OCI-LY1 (cell line): ENCODE measurements around the gene MPPED2.

ENCODE experiments used
- H2AFZ ChIP-seq: fragments of 200-600 bp; sonication (generic), shearing (Covaris generic); 2 replicates; pipeline ENCODE4 v1.6.0; 2014; ENCODE audit warnings: antibody characterized with exemption, mild to moderate bottlenecking, low read length
- H3F3A ChIP-seq: fragments of 200-600 bp; sonication (generic), shearing (Covaris generic); 2 replicates; pipeline ENCODE4 v1.6.0; 2014; ENCODE audit warnings: mild to moderate bottlenecking, antibody characterized with exemption, low read length, moderate library complexity; ENCODE audit not compliant: insufficient read depth
- H3K27ac ChIP-seq: fragments of 200-600 bp; sonication (generic); 2 replicates; pipeline ENCODE4 v1.5.1; 2014; ENCODE audit warnings: low read length, mixed run types, mild to moderate bottlenecking, low read depth; ENCODE audit not compliant: poor library complexity, severe bottlenecking
- H3K27me3 ChIP-seq: fragments of 200-600 bp; sonication (generic); 2 replicates; pipeline ENCODE4 v1.6.0; 2014; ENCODE audit warnings: antibody characterized with exemption, mild to moderate bottlenecking, low read length, moderate library complexity; ENCODE audit not compliant: insufficient read depth
- H3K36me3 ChIP-seq: fragments of 200-600 bp; sonication (generic); 2 replicates; pipeline ENCODE4 v1.6.1; 2014; ENCODE audit warnings: mild to moderate bottlenecking, antibody characterized with exemption, low read length, moderate library complexity, mixed read lengths; ENCODE audit not compliant: insufficient read depth
- H3K4me1 ChIP-seq: fragments of 200-600 bp; sonication (generic); 2 replicates; pipeline ENCODE4 v1.5.1; 2014; ENCODE audit warnings: mild to moderate bottlenecking, low read length, moderate library complexity; ENCODE audit not compliant: insufficient read depth, severe bottlenecking
- H3K4me2 ChIP-seq: fragments of 200-600 bp; sonication (generic), shearing (Covaris generic); 2 replicates; pipeline ENCODE4 v1.6.1; 2014; ENCODE audit warnings: low read length
- H3K4me3 ChIP-seq: fragments of 200-600 bp; sonication (generic); 2 replicates; pipeline ENCODE4 v1.5.1; 2014; ENCODE audit warnings: low read length, low read depth, mild to moderate bottlenecking, mixed read lengths; ENCODE audit not compliant: poor library complexity, severe bottlenecking
- H3K79me2 ChIP-seq: fragments of 200-600 bp; shearing (Covaris generic); 2 replicates; pipeline ENCODE4 v1.6.1; 2016; ENCODE audit warnings: mixed run types, low read length, mixed read lengths; ENCODE audit not compliant: insufficient read depth
- H3K9ac ChIP-seq: fragments of 200-600 bp; sonication (generic), shearing (Covaris generic); 2 replicates; pipeline ENCODE4 v1.6.1; 2014; ENCODE audit warnings: mild to moderate bottlenecking, low read length, mixed read lengths
- H3K9me2 ChIP-seq: fragments of 200-600 bp; sonication (generic), shearing (Covaris generic); 2 replicates; pipeline ENCODE4 v1.6.1; 2014; ENCODE audit warnings: low read depth, mild to moderate bottlenecking, low read length, mixed read lengths
- H3K9me3 ChIP-seq: fragments of 200-600 bp; shearing (Covaris generic); 2 replicates; pipeline ENCODE4 v1.6.1; 2014; ENCODE audit warnings: low read length, mixed read lengths
- H4K20me1 ChIP-seq: fragments of 200-600 bp; sonication (generic), shearing (Covaris generic); 2 replicates; pipeline ENCODE4 v1.6.0; 2016; ENCODE audit warnings: mild to moderate bottlenecking, low read length; ENCODE audit not compliant: insufficient read depth
- EZH2 ChIP-seq: fragments of 200-600 bp; sonication (generic), shearing (Covaris generic); IDR thresholded peaks from 2 replicates; pipeline ENCODE4 v1.8.0; 2017; ENCODE audit warnings: borderline replicate concordance, mixed run types, mild to moderate bottlenecking, antibody characterized with exemption, low read length, moderate library complexity, mixed read lengths
- TF ChIP-seq, protein P1 (sequence below): fragments of 200-600 bp; sonication (generic), shearing (Covaris generic); IDR thresholded peaks from 2 replicates; pipeline ENCODE4 v1.5.1; 2017; ENCODE audit warnings: mild to moderate bottlenecking, antibody characterized with exemption, low read length, moderate library complexity, mixed read lengths

MPPED2 gene

DNA sequence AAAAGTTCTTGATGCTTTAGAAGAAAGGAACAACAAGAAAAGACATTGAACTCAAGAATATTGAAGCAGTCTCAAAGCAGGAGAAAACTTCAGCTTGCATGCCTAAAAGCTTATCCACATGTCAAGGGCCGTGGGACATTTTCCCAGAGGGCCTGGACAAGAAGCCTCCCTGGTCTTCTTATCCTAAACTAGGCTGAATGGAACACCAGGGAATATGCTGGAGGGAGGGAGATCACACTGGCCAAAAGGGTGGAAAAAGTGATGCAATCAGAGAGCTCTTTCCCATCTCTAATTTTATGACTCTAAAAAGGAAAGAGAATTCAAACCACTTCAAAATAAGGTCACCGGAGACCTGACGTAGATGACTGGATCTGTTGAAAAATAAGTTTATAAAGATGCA, 107.2 kb downstream of the MPPED2 start:
- no peaks in the 10 kb centered on the region for H3F3A ChIP-seq
- H3K36me3 ChIP-seq = no peaks in the 10 kb centered on the region
- no peak overlapping the region for H3K27ac ChIP-seq
- H2AFZ ChIP-seq = no peak overlapping the region
- no peaks in the 10 kb centered on the region for H3K9me2 ChIP-seq
- no peak for TF ChIP-seq EZH2
- TF ChIP-seq, protein P1, sequence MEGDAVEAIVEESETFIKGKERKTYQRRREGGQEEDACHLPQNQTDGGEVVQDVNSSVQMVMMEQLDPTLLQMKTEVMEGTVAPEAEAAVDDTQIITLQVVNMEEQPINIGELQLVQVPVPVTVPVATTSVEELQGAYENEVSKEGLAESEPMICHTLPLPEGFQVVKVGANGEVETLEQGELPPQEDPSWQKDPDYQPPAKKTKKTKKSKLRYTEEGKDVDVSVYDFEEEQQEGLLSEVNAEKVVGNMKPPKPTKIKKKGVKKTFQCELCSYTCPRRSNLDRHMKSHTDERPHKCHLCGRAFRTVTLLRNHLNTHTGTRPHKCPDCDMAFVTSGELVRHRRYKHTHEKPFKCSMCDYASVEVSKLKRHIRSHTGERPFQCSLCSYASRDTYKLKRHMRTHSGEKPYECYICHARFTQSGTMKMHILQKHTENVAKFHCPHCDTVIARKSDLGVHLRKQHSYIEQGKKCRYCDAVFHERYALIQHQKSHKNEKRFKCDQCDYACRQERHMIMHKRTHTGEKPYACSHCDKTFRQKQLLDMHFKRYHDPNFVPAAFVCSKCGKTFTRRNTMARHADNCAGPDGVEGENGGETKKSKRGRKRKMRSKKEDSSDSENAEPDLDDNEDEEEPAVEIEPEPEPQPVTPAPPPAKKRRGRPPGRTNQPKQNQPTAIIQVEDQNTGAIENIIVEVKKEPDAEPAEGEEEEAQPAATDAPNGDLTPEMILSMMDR = no peak
- H4K20me1 ChIP-seq = no peaks in the 10 kb centered on the region; the same call in 1 of the 2 replicates
- no peak overlapping the region for H3K4me3 ChIP-seq
- no peaks in the 10 kb centered on the region for H3K9me3 ChIP-seq
- no peak overlapping the region for H3K4me2 ChIP-seq
- no peaks in the 10 kb centered on the region for H3K79me2 ChIP-seq
- no peaks in the 10 kb centered on the region for H3K4me1 ChIP-seq
- H3K9ac ChIP-seq = no peak overlapping the region
- no peaks in the 10 kb centered on the region for H3K27me3 ChIP-seq

- Histone ChIP-seq H3K79me2 (no peaks in the 10 kb centered on the region), H3K27ac (no peak overlapping the region), H3K9me3 (no peaks in the 10 kb centered on the region), H2AFZ (no peak overlapping the region), H3K4me2 (no peak overlapping the region), H3K9me2 (no peaks in the 10 kb centered on the region), H3K27me3 (no peaks in the 10 kb centered on the region), H3K4me1 (no peaks in the 10 kb centered on the region), H4K20me1 (no peaks in the 10 kb centered on the region; the same call in 1 of the 2 replicates), H3F3A (no peaks in the 10 kb centered on the region), H3K36me3 (no peaks in the 10 kb centered on the region), H3K9ac (no peak overlapping the region), H3K4me3 (no peak overlapping the region)
- TF ChIP-seq EZH2 = no peak
- TF ChIP-seq, protein P1 = no peak
Measured at GRCh38 chr11:30477061-30477460, 109.1 kb downstream of the MPPED2 start.

DNA sequence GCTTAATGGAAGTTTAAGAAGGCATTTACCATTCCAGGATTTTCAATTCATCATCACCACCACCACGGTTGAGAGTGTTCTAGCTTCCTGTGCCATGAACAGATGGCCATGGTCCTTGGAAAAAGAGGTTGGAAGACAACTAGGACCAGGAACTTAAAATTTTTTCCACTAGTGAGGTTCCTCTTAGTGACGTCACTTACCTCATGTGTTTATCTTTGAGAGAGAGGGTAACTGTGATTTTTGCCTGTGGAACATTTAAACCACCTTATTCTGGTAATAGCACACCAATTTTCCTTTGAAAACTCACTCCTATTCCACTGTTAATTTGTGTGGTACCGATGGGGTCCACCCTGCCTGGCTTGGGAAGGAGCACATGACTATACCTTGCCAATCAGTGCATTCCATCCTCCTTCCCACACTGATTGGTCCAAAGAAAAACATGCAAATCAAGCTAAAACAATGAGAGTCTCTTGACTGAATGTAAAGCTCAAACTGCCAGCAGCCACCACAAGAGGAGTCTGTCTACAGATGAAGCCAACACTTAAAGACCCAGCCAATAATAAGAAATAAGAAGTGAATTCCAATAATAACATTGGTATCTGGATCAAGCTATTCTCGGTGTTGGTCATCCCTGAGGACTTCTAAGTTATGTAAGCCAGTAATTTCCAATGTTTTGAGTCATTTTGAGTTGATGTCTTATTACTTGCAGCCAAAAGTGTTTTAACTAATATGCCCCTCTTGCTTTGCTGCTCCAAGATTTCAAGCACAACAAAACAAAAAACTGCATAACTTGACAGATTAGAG, 111.8 kb downstream of the MPPED2 start:
- no peaks in the 10 kb centered on the region for H3K4me1 ChIP-seq
- no peak for TF ChIP-seq EZH2
- TF ChIP-seq, protein P1 = no peak
- no peaks in the 10 kb centered on the region for H3F3A ChIP-seq
- no peaks in the 10 kb centered on the region for H3K9me3 ChIP-seq
- H3K9me2 ChIP-seq = no peaks in the 10 kb centered on the region
- H3K27ac ChIP-seq = no peak overlapping the region
- H3K36me3 ChIP-seq = no peaks in the 10 kb centered on the region
- H3K79me2 ChIP-seq = no peaks in the 10 kb centered on the region
- H2AFZ ChIP-seq = no peak overlapping the region
- no peak overlapping the region for H3K4me3 ChIP-seq
- no peak overlapping the region for H3K4me2 ChIP-seq
- H3K9ac ChIP-seq = no peak overlapping the region
- H4K20me1 ChIP-seq = no peaks in the 10 kb centered on the region; the same call in 1 of the 2 replicates
- H3K27me3 ChIP-seq = no peaks in the 10 kb centered on the region
